Mesenchymal stem cell (in vitro differentiated cells and primary cell): ENCODE results near the gene COL25A1.
A peak's percentile ranks its signal among the peaks of the same experiment; 100 is the strongest.

Source experiments
- DNase-seq: peaks from one replicate; pipeline ENCODE4 v3.0.0-alpha.2; 2013
- H2AFZ ChIP-seq: one replicate; pipeline ENCODE4 v1.6.1; 2013; ENCODE audit warnings: low read depth, mild to moderate bottlenecking, control low read depth, inconsistent platforms, low read length, moderate library complexity
- H2AK5ac ChIP-seq: 2 replicates; pipeline ENCODE4 v1.6.1; 2013; ENCODE audit warnings: low read length, moderate library complexity, mild to moderate bottlenecking, inconsistent platforms; ENCODE audit not compliant: severe bottlenecking
- H2BK120ac ChIP-seq: one replicate; pipeline ENCODE4 v1.6.1; 2013; ENCODE audit warnings: low read depth, mild to moderate bottlenecking, inconsistent platforms, low read length, moderate library complexity
- H2BK12ac ChIP-seq, 2 experiments: one replicate each; pipeline ENCODE4 v1.6.1; 2013; ENCODE audit warnings: inconsistent platforms in 2 of 2, low read length in 2 of 2, mild to moderate bottlenecking in 2 of 2, moderate library complexity in 2 of 2, control low read depth in 1 of 2
- H2BK15ac ChIP-seq: one replicate; pipeline ENCODE4 v1.6.1; 2013; ENCODE audit warnings: mild to moderate bottlenecking, low read depth, inconsistent platforms; ENCODE audit not compliant: poor library complexity, severe bottlenecking
- H2BK5ac ChIP-seq: 2 replicates; pipeline ENCODE4 v1.6.1; 2013; ENCODE audit warnings: low read depth, mild to moderate bottlenecking, low read length, control low read depth, inconsistent platforms; ENCODE audit not compliant: poor library complexity, severe bottlenecking
- H3K14ac ChIP-seq, 2 experiments: one replicate each; pipeline ENCODE4 v1.6.1; 2013; ENCODE audit warnings: inconsistent platforms in 2 of 2, low read length in 2 of 2, control low read depth in 1 of 2, mild to moderate bottlenecking in 1 of 2, moderate library complexity in 1 of 2
- H3K18ac ChIP-seq, 2 experiments: one replicate each; pipeline ENCODE4 v1.6.1; 2013; ENCODE audit warnings: inconsistent platforms in 2 of 2, low read length in 2 of 2, control low read depth in 1 of 2, low read depth in 1 of 2, mild to moderate bottlenecking in 1 of 2
- H3K23ac ChIP-seq, 2 experiments: one replicate each; pipeline ENCODE4 v1.6.1; 2013; ENCODE audit warnings: inconsistent platforms in 2 of 2, low read length in 2 of 2, mild to moderate bottlenecking in 2 of 2, moderate library complexity in 2 of 2, control low read depth in 1 of 2
- H3K27ac ChIP-seq: 2 replicates; pipeline ENCODE4 v1.5.1; 2013; ENCODE audit warnings: mild to moderate bottlenecking, moderate library complexity, low read length, control low read depth, inconsistent platforms; ENCODE audit not compliant: poor library complexity, severe bottlenecking
- H3K27me3 ChIP-seq, 2 experiments: 2 replicates each; pipeline versions ENCODE4 v1.6.1 to v1.7.0; 2013; ENCODE audit warnings: low read length in 2 of 2, mild to moderate bottlenecking in 2 of 2, moderate library complexity in 2 of 2, control low read depth in 1 of 2, inconsistent platforms in 1 of 2; ENCODE audit not compliant: control insufficient read depth in 1 of 2, insufficient read depth in 1 of 2
- H3K36me3 ChIP-seq, 2 experiments: 2 replicates each; pipeline versions ENCODE4 v1.6.1 to v1.7.0; 2013; ENCODE audit warnings: low read length in 2 of 2, control low read depth in 1 of 2, inconsistent platforms in 1 of 2, low read depth in 1 of 2, mild to moderate bottlenecking in 1 of 2; ENCODE audit not compliant: insufficient read depth in 2 of 2, control insufficient read depth in 1 of 2
- H3K4ac ChIP-seq, 2 experiments: one replicate each; pipeline ENCODE4 v1.6.1; 2013; ENCODE audit warnings: inconsistent platforms in 2 of 2, low read length in 2 of 2, mild to moderate bottlenecking in 2 of 2, moderate library complexity in 2 of 2, control low read depth in 1 of 2, low read depth in 1 of 2
- H3K4me1 ChIP-seq: 2 replicates; pipeline ENCODE4 v1.6.1; 2013; ENCODE audit warnings: low read depth, low read length, control low read depth; ENCODE audit not compliant: control insufficient read depth, insufficient read depth
- H3K4me2 ChIP-seq: 2 replicates; pipeline ENCODE4 v1.6.1; 2013; ENCODE audit warnings: low read length, mild to moderate bottlenecking, inconsistent platforms; ENCODE audit not compliant: poor library complexity, severe bottlenecking
- H3K4me3 ChIP-seq, 2 experiments: 2 replicates each; pipeline versions ENCODE4 v1.5.1 to v1.7.0; 2013; ENCODE audit warnings: low read length in 2 of 2, mild to moderate bottlenecking in 2 of 2, control low read depth in 1 of 2, low read depth in 1 of 2; ENCODE audit not compliant: insufficient read depth in 1 of 2
- H3K79me1 ChIP-seq: replicated peaks from 2 replicates; pipeline ENCODE4 v1.6.1; 2013; ENCODE audit warnings: mild to moderate bottlenecking, control low read depth, low read length, inconsistent platforms; ENCODE audit not compliant: poor library complexity, severe bottlenecking
- H3K9ac ChIP-seq: 2 replicates; pipeline ENCODE4 v1.7.0; 2013; ENCODE audit warnings: mild to moderate bottlenecking, low read length, moderate library complexity
- H3K9me3 ChIP-seq: 2 replicates; pipeline ENCODE4 v1.7.0; 2013; ENCODE audit warnings: mild to moderate bottlenecking, low read length; ENCODE audit not compliant: control insufficient read depth
- H4K8ac ChIP-seq: one replicate; pipeline ENCODE4 v1.6.1; 2013; ENCODE audit warnings: inconsistent platforms, mild to moderate bottlenecking, low read length, moderate library complexity
- H4K91ac ChIP-seq: one replicate; pipeline ENCODE4 v1.6.1; 2013; ENCODE audit warnings: mild to moderate bottlenecking, low read length, inconsistent platforms
- WGBS: methylation state at CpG from one replicate; pipeline ENCODE4 v1.1.7; 2013; ENCODE audit warnings: mixed read lengths; 5-methylcytosine and 5-hydroxymethylcytosine counted together

The COL25A1 gene

GRCh38 chr4:108766058-108766457 lies 536.4 kb downstream of the COL25A1 start:
- no peak overlapping the region for H2BK5ac ChIP-seq
- H2AK5ac ChIP-seq, result no peak overlapping the region
- H3K79me1 ChIP-seq, result no peaks in the 10 kb centered on the region
- WGBS, result 97% methylated on average over 3 of the region's 3 CpGs
- H3K27me3 ChIP-seq, result peaks cover 8 to 13% of the 10 kb centered on the region in 2 experiments
- no peak overlapping the region for H2AFZ ChIP-seq
- DNase-seq, result no peak
- no peak overlapping the region for H3K27ac ChIP-seq
- peaks cover 3% of the 10 kb centered on the region for H3K4me1 ChIP-seq
- no peak overlapping the region for H2BK12ac ChIP-seq
- peaks cover 0 to 3% of the 10 kb centered on the region in 2 experiments for H3K36me3 ChIP-seq
- no peak overlapping the region for H3K4ac ChIP-seq
- H3K4me3 ChIP-seq, result no peak overlapping the region
- H2BK15ac ChIP-seq, result no peak overlapping the region
- no peak overlapping the region for H2BK120ac ChIP-seq
- H3K4me2 ChIP-seq, result no peak overlapping the region
- H3K9ac ChIP-seq, result no peak overlapping the region
- no peak overlapping the region for H3K14ac ChIP-seq
- H4K91ac ChIP-seq, result no peak overlapping the region
- H3K23ac ChIP-seq, result no peak overlapping the region
- H3K9me3 ChIP-seq, result no peaks in the 10 kb centered on the region
- H4K8ac ChIP-seq, result no peak overlapping the region
- H3K18ac ChIP-seq, result no peak overlapping the region

GRCh38 chr4:108763986-108764385 lies 538.5 kb downstream of the COL25A1 start:
- WGBS, result no CpG with 5 or more reads among the region's 4 CpGs
- H2BK5ac ChIP-seq, result no peak overlapping the region
- H2AFZ ChIP-seq, result no peak overlapping the region
- H3K23ac ChIP-seq, result no peak overlapping the region
- H2BK15ac ChIP-seq, result no peak overlapping the region
- H3K79me1 ChIP-seq, result no peaks in the 10 kb centered on the region
- H2AK5ac ChIP-seq, result no peak overlapping the region
- no peak overlapping the region for H3K14ac ChIP-seq
- H2BK12ac ChIP-seq, result no peak overlapping the region
- H3K36me3 ChIP-seq, result peaks cover 0 to 3% of the 10 kb centered on the region in 2 experiments
- H3K9ac ChIP-seq, result no peak overlapping the region
- no peak overlapping the region for H2BK120ac ChIP-seq
- H3K27ac ChIP-seq, result no peak overlapping the region
- no peak for DNase-seq
- H4K8ac ChIP-seq, result no peak overlapping the region
- no peak overlapping the region for H3K18ac ChIP-seq
- peaks cover 14 to 18% of the 10 kb centered on the region in 2 experiments for H3K27me3 ChIP-seq
- H3K9me3 ChIP-seq, result no peaks in the 10 kb centered on the region
- H3K4ac ChIP-seq, result no peak overlapping the region
- no peak overlapping the region for H3K4me2 ChIP-seq
- H3K4me3 ChIP-seq, result no peak overlapping the region
- no peak overlapping the region for H4K91ac ChIP-seq
- peaks cover 3% of the 10 kb centered on the region for H3K4me1 ChIP-seq

GRCh38 chr4:108763226-108763593 lies 539.2 kb downstream of the COL25A1 start:
- H4K91ac ChIP-seq, result no peak overlapping the region
- no peaks in the 10 kb centered on the region for H3K79me1 ChIP-seq
- no peak overlapping the region for H2AK5ac ChIP-seq
- no peak overlapping the region for H2BK12ac ChIP-seq
- no peak overlapping the region for H3K27ac ChIP-seq
- H3K9me3 ChIP-seq, result no peaks in the 10 kb centered on the region
- peaks cover 14 to 18% of the 10 kb centered on the region in 2 experiments for H3K27me3 ChIP-seq
- H3K14ac ChIP-seq, result no peak overlapping the region
- no peak overlapping the region for H3K23ac ChIP-seq
- peak; percentile 12 for DNase-seq
- no peak overlapping the region for H3K4ac ChIP-seq
- H3K18ac ChIP-seq, result peak overlapping the region in 1 of 2 experiments; percentile 16
- no peak overlapping the region for H2BK15ac ChIP-seq
- peak overlapping the region; percentile 94 for H2AFZ ChIP-seq
- H3K4me1 ChIP-seq, result peaks cover 3% of the 10 kb centered on the region
- peaks cover 0 to 3% of the 10 kb centered on the region in 2 experiments for H3K36me3 ChIP-seq
- WGBS, result 48% methylated on average over 9 of the region's 11 CpGs
- H3K4me2 ChIP-seq, result peak overlapping the region; percentile 100
- no peak overlapping the region for H2BK5ac ChIP-seq
- peak overlapping the region; percentile 61 to 90 for H3K4me3 ChIP-seq
- peak overlapping the region; percentile 13 for H3K9ac ChIP-seq
- H4K8ac ChIP-seq, result no peak overlapping the region
- H2BK120ac ChIP-seq, result no peak overlapping the region

- under 1% methylated on average over 57 of the region's 61 CpGs for WGBS
- Histone ChIP-seq H3K36me3 (peaks cover 0 to 3% of the 10 kb centered on the region in 2 experiments), H2BK120ac (no peak within 1 kb of the TSS), H3K23ac (peak within 1 kb of the TSS in 1 of 2 experiments; percentile 3), H3K27me3 (peaks cover 14 to 18% of the 10 kb centered on the region in 2 experiments), H3K4ac (no peak within 1 kb of the TSS), H3K4me3 (peak within 1 kb of the TSS; percentile 61 to 90), H3K14ac (peak within 1 kb of the TSS in 1 of 2 experiments; percentile 19), H2AK5ac (no peak within 1 kb of the TSS), H2BK12ac (no peak within 1 kb of the TSS), H4K91ac (no peak within 1 kb of the TSS), H2AFZ (peak within 1 kb of the TSS; percentile 94), H3K9me3 (no peaks in the 10 kb centered on the region), H3K27ac (no peak within 1 kb of the TSS), H3K79me1 (no peaks in the 10 kb centered on the region), H3K4me1 (peaks cover 3% of the 10 kb centered on the region), H3K4me2 (peak within 1 kb of the TSS; percentile 100), H2BK15ac (no peak within 1 kb of the TSS), H2BK5ac (no peak within 1 kb of the TSS), H4K8ac (no peak within 1 kb of the TSS), H3K9ac (peak within 1 kb of the TSS; percentile 13), H3K18ac (peak within 1 kb of the TSS in 1 of 2 experiments; percentile 16)
- peak; percentile 28 for DNase-seq
Observed at GRCh38 chr4:108762559-108763225, 539.8 kb downstream of the COL25A1 start, which contains the start of gene ETNPPL. Gene ETNPPL (minus strand): TSS chr4:108763053. CDS start chr4:108762898, 155 bp downstream.
